HepG2 (cell line): Measurements from ENCODE around the gene PEMT. TPM values are rescaled to one million over a fixed set of nuclear protein-coding genes. Genes with fewer than 3 reads are reported as not detected.
A peak's percentile ranks its signal among the peaks of the same experiment; 100 is the strongest.

Experiments used
- CEBPG ChIP-seq: IDR thresholded peaks from 2 replicates; pipeline ENCODE4 v1.6.1; 2016
- ETV5 ChIP-seq: IDR thresholded peaks from 2 replicates; pipeline ENCODE4 v1.6.1; 2018; ENCODE audit warnings: missing biosample characterization, missing genetic modification reagents, inconsistent platforms, borderline replicate concordance
- HIVEP1 ChIP-seq: sonication (generic); formaldehyde crosslinking; IDR thresholded peaks from 2 replicates; pipeline ENCODE4 v1.4.0; 2020; ENCODE audit warnings: mild to moderate bottlenecking, missing genetic modification reagents
- ISL2 ChIP-seq: sonication (generic); formaldehyde crosslinking; IDR thresholded peaks from 2 replicates; pipeline ENCODE4 v1.5.0; 2020; ENCODE audit warnings: missing genetic modification reagents
- KLF11 ChIP-seq: IDR thresholded peaks from 2 replicates; pipeline ENCODE4 v1.6.1; 2016; ENCODE audit warnings: missing compliant biosample characterization
- ZNF224 ChIP-seq: sonication (generic); formaldehyde crosslinking; IDR thresholded peaks from 2 replicates; pipeline ENCODE4 v1.5.0; 2020; ENCODE audit warnings: mild to moderate bottlenecking, missing genetic modification reagents
- ZXDC ChIP-seq: sonication (generic); formaldehyde crosslinking; IDR thresholded peaks from 2 replicates; pipeline ENCODE4 v1.5.0; 2020; ENCODE audit warnings: mild to moderate bottlenecking, missing genetic modification reagents
- polyA plus RNA-seq, 8 experiments: library from polyadenylated mRNA; depleted of rRNA in 3 of 8; stranded (reverse) in 7 of 8; unstranded in 1 of 8; fragments of >200 nt; fragmentation: Illumina TruSeq in 4 of 8; extraction: Trizol in 4 of 8; gene quantifications; 2 replicates each; pipeline versions ENCODE4 v1.2.1 to v1.2.3, GENCODE V29; 2011 to 2016; ENCODE audit warnings: low read depth in 4 of 8, missing spikeins in 1 of 8, mixed read lengths in 1 of 8; ENCODE audit not compliant: insufficient read depth in 1 of 8
- total RNA-seq, 5 experiments: library from RNA; depleted of rRNA; stranded (reverse); fragments of >200 nt; fragmentation: Illumina TruSeq; extraction: Trizol; gene quantifications; 2 replicates each; pipeline ENCODE4 v1.2.3, GENCODE V29; 2016; ENCODE audit warnings: low read depth in 1 of 5
- TF ChIP-seq, protein P1 (sequence below): sonication (generic); formaldehyde crosslinking; IDR thresholded peaks from 2 replicates; pipeline ENCODE4 v1.5.0; 2020; ENCODE audit warnings: mild to moderate bottlenecking, missing genetic modification reagents
- TF ChIP-seq, protein P2 (sequence below): sonication (generic); formaldehyde crosslinking; IDR thresholded peaks from 2 replicates; pipeline ENCODE4 v1.9.0; 2021; ENCODE audit warnings: missing genetic modification reagents, borderline replicate concordance
- TF ChIP-seq, protein P3 (sequence below): sonication (generic); formaldehyde crosslinking; IDR thresholded peaks from 2 replicates; pipeline ENCODE4 v1.5.0; 2020; ENCODE audit warnings: missing genetic modification reagents
- TF ChIP-seq, protein P4 (sequence below): sonication (generic); formaldehyde crosslinking; IDR thresholded peaks from 2 replicates; pipeline ENCODE4 v1.4.0; 2020; ENCODE audit warnings: missing genetic modification reagents
- TF ChIP-seq, protein P5 (sequence below): sonication (generic); formaldehyde crosslinking; IDR thresholded peaks from 2 replicates; pipeline ENCODE4 v1.4.0; 2020; ENCODE audit warnings: missing genetic modification reagents

Gene PEMT
- total and polyA plus RNA-seq, 2 of the 13 experiments (the other 11 are each of a cell fraction or from before 2014, with no cell fraction given), result 31.7 to 43.6 TPM

DNA sequence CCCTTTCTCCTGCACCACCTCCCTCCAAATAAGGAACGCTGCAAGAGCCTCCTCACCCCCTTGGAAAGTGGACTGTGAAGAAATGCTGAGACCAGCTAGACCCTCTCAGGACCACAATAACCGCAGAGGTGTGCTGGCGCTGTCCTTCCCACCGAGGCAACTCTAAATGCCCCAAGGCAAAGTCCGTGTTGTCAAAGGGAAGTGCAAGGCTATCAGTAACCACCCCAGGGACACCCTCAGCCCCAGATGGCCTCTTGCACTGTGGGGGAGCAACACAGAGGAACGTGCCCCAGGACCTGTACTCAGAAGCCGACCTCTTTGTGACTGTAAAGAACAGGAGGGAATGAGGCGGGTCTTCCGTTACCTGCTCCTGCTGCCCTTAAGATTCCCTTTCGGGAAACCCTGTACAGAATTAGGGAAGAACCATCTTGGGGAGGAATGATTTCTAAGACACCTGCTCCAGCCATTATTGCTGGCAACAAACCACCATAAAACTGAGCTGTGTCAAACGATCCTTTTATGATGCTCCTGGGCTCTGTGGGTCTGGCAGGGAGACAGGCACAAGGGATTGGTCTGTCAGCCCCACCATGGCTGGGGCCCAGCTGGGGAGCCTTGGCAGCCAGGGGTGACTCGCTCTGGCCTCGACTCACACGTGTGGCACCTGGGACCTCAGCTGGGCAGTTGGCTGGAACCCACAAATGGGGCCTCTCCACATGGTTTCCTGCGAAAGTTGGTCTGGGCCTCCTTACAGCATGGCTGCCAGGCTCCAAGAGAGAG is 129.3 kb downstream of the PEMT start (continued):
- TF ChIP-seq, protein P1, sequence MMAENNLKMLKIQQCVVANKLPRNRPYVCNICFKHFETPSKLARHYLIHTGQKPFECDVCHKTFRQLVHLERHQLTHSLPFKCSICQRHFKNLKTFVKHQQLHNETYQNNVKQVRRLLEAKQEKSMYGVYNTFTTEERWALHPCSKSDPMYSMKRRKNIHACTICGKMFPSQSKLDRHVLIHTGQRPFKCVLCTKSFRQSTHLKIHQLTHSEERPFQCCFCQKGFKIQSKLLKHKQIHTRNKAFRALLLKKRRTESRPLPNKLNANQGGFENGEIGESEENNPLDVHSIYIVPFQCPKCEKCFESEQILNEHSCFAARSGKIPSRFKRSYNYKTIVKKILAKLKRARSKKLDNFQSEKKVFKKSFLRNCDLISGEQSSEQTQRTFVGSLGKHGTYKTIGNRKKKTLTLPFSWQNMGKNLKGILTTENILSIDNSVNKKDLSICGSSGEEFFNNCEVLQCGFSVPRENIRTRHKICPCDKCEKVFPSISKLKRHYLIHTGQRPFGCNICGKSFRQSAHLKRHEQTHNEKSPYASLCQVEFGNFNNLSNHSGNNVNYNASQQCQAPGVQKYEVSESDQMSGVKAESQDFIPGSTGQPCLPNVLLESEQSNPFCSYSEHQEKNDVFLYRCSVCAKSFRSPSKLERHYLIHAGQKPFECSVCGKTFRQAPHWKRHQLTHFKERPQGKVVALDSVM (CRISPR knock-in tag), result no peak
- TF ChIP-seq, protein P2, sequence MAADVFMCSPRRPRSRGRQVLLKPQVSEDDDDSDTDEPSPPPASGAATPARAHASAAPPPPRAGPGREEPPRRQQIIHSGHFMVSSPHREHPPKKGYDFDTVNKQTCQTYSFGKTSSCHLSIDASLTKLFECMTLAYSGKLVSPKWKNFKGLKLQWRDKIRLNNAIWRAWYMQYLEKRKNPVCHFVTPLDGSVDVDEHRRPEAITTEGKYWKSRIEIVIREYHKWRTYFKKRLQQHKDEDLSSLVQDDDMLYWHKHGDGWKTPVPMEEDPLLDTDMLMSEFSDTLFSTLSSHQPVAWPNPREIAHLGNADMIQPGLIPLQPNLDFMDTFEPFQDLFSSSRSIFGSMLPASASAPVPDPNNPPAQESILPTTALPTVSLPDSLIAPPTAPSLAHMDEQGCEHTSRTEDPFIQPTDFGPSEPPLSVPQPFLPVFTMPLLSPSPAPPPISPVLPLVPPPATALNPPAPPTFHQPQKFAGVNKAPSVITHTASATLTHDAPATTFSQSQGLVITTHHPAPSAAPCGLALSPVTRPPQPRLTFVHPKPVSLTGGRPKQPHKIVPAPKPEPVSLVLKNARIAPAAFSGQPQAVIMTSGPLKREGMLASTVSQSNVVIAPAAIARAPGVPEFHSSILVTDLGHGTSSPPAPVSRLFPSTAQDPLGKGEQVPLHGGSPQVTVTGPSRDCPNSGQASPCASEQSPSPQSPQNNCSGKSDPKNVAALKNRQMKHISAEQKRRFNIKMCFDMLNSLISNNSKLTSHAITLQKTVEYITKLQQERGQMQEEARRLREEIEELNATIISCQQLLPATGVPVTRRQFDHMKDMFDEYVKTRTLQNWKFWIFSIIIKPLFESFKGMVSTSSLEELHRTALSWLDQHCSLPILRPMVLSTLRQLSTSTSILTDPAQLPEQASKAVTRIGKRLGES, result no peak
- TF ChIP-seq ISL2 (CRISPR knock-in tag) (no peak), ZNF224 (no peak), HIVEP1 (peak; percentile 90), KLF11 (CRISPR knock-in tag) (no peak), ZXDC (CRISPR knock-in tag) (peak; percentile 74; the same call in 1 of the 2 replicates), ETV5 (CRISPR knock-in tag) (peak; percentile 96), CEBPG (CRISPR knock-in tag) (peak; percentile 53; the same call in 1 of the 2 replicates)
- TF ChIP-seq, protein P3, sequence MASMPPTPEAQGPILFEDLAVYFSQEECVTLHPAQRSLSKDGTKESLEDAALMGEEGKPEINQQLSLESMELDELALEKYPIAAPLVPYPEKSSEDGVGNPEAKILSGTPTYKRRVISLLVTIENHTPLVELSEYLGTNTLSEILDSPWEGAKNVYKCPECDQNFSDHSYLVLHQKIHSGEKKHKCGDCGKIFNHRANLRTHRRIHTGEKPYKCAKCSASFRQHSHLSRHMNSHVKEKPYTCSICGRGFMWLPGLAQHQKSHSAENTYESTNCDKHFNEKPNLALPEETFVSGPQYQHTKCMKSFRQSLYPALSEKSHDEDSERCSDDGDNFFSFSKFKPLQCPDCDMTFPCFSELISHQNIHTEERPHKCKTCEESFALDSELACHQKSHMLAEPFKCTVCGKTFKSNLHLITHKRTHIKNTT (CRISPR knock-in tag), result no peak
- TF ChIP-seq, protein P4, sequence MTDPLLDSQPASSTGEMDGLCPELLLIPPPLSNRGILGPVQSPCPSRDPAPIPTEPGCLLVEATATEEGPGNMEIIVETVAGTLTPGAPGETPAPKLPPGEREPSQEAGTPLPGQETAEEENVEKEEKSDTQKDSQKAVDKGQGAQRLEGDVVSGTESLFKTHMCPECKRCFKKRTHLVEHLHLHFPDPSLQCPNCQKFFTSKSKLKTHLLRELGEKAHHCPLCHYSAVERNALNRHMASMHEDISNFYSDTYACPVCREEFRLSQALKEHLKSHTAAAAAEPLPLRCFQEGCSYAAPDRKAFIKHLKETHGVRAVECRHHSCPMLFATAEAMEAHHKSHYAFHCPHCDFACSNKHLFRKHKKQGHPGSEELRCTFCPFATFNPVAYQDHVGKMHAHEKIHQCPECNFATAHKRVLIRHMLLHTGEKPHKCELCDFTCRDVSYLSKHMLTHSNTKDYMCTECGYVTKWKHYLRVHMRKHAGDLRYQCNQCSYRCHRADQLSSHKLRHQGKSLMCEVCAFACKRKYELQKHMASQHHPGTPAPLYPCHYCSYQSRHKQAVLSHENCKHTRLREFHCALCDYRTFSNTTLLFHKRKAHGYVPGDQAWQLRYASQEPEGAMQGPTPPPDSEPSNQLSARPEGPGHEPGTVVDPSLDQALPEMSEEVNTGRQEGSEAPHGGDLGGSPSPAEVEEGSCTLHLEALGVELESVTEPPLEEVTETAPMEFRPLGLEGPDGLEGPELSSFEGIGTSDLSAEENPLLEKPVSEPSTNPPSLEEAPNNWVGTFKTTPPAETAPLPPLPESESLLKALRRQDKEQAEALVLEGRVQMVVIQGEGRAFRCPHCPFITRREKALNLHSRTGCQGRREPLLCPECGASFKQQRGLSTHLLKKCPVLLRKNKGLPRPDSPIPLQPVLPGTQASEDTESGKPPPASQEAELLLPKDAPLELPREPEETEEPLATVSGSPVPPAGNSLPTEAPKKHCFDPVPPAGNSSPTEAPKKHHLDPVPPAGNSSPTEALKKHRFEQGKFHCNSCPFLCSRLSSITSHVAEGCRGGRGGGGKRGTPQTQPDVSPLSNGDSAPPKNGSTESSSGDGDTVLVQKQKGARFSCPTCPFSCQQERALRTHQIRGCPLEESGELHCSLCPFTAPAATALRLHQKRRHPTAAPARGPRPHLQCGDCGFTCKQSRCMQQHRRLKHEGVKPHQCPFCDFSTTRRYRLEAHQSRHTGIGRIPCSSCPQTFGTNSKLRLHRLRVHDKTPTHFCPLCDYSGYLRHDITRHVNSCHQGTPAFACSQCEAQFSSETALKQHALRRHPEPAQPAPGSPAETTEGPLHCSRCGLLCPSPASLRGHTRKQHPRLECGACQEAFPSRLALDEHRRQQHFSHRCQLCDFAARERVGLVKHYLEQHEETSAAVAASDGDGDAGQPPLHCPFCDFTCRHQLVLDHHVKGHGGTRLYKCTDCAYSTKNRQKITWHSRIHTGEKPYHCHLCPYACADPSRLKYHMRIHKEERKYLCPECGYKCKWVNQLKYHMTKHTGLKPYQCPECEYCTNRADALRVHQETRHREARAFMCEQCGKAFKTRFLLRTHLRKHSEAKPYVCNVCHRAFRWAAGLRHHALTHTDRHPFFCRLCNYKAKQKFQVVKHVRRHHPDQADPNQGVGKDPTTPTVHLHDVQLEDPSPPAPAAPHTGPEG (CRISPR knock-in tag), result no peak
- TF ChIP-seq, protein P5, sequence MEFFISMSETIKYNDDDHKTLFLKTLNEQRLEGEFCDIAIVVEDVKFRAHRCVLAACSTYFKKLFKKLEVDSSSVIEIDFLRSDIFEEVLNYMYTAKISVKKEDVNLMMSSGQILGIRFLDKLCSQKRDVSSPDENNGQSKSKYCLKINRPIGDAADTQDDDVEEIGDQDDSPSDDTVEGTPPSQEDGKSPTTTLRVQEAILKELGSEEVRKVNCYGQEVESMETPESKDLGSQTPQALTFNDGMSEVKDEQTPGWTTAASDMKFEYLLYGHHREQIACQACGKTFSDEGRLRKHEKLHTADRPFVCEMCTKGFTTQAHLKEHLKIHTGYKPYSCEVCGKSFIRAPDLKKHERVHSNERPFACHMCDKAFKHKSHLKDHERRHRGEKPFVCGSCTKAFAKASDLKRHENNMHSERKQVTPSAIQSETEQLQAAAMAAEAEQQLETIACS, result no peak
